Limb (tissue), 2 donors: ENCODE measurements around the gene SUGCT.

Source experiments
- DNase-seq, 2 donors: peaks; one replicate each; pipeline ENCODE4 v3.0.0-alpha.2; 2016; ENCODE audit errors: extremely low spot score in 2 of 2

The SUGCT gene

GRCh38 chr7:40808378-40808942, 673.7 kb downstream of the SUGCT start:
- no peak for DNase-seq

DNA sequence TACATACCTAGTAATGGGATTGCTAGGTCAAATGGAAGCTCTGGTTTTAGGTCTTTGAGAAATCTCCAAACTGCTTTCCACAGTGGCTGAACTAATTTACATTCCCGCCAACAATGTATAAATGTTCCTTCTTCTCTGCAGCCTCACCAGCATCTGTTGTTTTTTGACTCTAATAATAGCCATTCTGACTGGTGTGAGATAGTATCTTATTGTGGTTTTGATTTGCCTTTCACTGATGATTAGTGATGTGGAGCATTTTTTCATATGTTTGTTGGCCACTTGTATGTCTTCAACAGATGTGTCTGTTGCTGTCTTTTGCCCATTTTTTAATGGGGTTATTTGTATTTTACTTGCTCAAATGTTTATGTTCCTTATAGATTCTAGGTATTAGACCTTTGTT, 675.5 kb downstream of the SUGCT start:
- DNase-seq: no peak

- DNase-seq: no peak
Observed at GRCh38 chr7:40811666-40812065, 676.9 kb downstream of the SUGCT start.

GRCh38 chr7:40815022-40815421, 680.2 kb downstream of the SUGCT start:
- no peak for DNase-seq

- no peak for DNase-seq
Observed at GRCh38 chr7:40815512-40815911, 680.7 kb downstream of the SUGCT start.

DNA sequence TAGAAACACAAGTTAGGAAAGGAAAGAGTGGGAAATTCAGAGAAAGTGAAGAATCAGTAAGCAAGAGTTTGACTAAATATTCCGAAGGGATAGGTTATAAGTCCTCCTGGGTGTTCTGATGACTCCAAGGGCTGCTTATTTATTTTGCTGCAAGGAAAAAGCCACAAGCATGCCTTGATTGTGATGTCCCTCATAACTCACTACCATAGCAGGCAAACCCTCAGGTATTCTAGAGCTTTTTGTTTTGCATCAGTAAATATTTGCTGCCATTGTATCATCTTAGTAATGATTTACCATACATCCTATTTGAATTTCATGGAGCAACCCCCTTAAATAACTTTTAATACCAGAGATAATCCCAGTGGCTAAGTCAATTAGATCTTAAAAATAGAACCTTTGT, 688.1 kb downstream of the SUGCT start:
- no peak for DNase-seq

- no peak for DNase-seq
Observed at GRCh38 chr7:40824461-40824860, 689.7 kb downstream of the SUGCT start.

- DNase-seq: peak in 1 of 2 donors; percentile 29
Observed at GRCh38 chr7:40826411-40827221, 691.8 kb downstream of the SUGCT start.

DNA sequence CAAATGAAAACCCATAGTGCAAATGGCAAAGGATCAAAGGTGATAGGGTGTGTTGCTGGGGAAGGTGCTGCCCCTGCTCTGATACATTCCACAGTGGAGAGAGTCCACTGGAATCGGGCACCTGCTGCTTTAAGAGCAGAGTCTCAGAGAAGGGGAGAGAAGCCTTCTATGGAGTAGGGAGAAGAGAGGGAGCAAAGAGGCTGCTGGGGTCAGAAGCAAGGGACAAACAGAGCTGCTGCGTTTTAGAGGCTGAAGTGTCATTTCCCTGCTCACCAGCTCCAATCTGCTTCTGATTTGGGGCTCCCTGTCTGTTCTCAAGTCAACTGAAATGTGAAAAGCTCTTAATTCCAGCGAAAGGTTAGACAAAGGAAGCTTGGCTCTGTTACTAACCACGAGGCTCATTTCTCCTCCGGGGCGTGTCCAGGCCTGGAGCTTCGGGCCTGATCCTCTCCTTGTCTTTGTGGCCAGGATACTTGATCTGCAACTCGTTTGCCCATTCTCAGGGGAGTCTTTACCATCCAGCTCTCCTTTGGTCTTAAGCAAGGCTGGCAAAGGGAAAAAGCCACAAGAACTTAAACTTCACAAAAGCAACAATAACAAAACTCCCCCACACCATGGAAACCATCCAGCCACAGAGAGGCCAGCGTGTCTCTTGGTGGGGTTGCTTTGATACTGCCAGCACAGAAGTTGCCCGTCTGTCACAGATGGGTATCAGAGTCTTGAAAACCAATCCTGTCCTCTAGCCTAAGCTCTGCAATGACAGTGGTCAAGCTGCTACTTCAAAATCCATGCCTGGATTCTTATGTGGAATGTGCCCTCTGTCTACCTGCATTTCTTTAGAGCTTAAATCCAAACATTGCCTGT, 692.6 kb downstream of the SUGCT start:
- peak in 1 of 2 donors; percentile 33 for DNase-seq

DNA sequence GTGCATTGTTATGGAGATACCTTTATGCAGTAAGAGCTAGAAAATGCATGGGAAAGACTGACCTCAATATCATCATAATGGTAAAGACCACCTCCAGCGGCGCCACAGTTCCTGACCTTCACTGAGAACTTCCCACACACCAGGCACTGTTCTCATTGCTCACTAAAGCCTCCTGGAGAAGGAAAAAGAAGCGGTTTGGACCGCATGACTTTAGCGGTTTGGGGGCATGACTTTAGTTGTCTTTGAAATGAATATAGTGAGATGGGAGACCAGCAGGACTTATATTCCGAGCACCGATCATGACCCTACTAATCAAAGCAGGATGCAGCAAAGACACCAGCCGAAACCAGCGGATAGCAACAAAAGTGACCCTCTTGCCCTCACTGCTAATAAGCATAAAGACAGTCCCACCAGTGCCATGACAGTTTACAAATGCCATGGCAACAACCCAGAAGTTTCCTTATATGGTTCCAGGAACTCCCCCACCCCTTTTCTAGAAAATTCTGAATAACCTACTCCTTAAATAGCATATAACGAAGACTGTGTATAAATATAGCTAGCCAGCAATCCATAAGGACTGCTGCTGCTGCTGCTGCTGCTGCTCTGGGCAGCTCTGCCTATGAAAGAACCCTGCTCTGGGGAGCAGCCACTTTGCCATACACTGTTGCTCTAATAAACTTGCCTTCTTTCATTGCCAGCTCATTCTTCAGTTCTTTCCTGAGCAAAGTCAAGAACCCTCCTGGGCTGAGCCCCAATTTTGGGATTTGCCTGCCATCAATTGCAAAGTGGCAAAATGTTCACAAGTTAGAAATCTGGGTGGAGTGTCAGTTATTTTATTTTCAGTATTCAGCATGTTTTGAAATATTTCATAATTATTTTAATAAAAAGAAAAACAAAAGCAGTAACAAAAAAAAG, 694.1 kb downstream of the SUGCT start:
- DNase-seq: no peak

GRCh38 chr7:40833191-40833887, 698.5 kb downstream of the SUGCT start:
- DNase-seq: no peak

- DNase-seq: no peak
Observed at GRCh38 chr7:40833888-40834234, 699.1 kb downstream of the SUGCT start.

- DNase-seq: no peak
Observed at GRCh38 chr7:40836218-40836617, 701.4 kb downstream of the SUGCT start.

- no peak for DNase-seq
Observed at GRCh38 chr7:40839881-40840280, 705.1 kb downstream of the SUGCT start.

GRCh38 chr7:40840990-40841389, 706.2 kb downstream of the SUGCT start:
- DNase-seq: no peak

GRCh38 chr7:40842641-40843040, 707.8 kb downstream of the SUGCT start:
- no peak for DNase-seq

DNA sequence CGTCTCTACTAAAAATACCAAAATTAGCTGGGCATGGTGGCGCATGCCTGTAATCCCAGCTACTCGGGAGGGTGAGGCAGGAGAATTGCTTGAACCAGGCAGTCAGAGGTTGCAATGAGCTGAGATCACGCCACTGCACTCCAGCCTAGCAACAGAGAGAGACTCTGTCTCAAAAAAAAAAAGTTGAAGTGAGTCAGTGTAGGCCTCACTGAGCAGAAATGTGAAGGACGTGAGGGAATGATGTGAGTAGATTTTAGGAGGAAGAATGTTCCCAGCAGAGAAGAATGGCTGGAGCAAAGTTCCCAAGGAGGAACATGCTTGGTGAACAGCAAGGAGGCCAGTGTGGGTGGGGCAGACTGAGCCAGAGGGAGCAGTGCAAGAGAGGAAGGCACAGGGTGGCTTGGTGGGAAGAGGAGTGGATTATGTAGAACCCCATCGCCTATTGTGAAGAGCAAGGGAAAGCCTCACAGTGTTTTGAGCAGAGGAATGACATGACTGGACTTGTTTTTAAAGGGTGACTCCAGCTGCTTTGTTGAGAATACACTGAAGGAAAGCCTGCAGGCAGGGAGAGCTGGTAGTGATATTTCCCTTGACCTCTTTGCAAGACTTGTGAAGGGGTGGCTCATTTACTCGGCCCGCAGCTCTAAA, 708.7 kb downstream of the SUGCT start:
- DNase-seq: no peak

GRCh38 chr7:40845943-40846342, 711.1 kb downstream of the SUGCT start:
- no peak for DNase-seq

DNA sequence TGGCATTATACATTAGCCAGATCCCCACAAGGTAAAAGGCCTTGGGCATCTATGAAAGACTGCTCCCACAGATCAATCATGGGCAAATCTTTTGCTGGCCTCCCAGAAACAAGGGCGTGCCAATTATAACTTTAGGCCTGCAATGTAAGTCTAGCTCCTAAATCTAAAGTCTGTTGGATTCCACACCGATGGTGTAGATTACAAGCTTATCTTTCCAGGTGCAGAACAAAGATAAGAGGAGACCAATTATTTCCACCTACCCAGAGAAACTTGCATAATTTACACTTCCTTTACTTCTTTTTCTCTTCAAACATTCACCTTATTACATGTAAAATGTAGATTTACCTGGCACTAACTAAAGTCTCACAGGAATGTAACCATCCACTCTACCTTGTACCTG, 713.1 kb downstream of the SUGCT start:
- no peak for DNase-seq

- DNase-seq: no peak
Observed at GRCh38 chr7:40848541-40849221, 713.9 kb downstream of the SUGCT start.
